ENCODE data around the gene OTOP2.
A peak's percentile ranks its signal among the peaks of the same experiment; 100 is the strongest.

The OTOP2 gene, protein sequence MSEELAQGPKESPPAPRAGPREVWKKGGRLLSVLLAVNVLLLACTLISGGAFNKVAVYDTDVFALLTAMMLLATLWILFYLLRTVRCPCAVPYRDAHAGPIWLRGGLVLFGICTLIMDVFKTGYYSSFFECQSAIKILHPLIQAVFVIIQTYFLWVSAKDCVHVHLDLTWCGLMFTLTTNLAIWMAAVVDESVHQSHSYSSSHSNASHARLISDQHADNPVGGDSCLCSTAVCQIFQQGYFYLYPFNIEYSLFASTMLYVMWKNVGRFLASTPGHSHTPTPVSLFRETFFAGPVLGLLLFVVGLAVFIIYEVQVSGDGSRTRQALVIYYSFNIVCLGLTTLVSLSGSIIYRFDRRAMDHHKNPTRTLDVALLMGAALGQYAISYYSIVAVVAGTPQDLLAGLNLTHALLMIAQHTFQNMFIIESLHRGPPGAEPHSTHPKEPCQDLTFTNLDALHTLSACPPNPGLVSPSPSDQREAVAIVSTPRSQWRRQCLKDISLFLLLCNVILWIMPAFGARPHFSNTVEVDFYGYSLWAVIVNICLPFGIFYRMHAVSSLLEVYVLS

DNA sequence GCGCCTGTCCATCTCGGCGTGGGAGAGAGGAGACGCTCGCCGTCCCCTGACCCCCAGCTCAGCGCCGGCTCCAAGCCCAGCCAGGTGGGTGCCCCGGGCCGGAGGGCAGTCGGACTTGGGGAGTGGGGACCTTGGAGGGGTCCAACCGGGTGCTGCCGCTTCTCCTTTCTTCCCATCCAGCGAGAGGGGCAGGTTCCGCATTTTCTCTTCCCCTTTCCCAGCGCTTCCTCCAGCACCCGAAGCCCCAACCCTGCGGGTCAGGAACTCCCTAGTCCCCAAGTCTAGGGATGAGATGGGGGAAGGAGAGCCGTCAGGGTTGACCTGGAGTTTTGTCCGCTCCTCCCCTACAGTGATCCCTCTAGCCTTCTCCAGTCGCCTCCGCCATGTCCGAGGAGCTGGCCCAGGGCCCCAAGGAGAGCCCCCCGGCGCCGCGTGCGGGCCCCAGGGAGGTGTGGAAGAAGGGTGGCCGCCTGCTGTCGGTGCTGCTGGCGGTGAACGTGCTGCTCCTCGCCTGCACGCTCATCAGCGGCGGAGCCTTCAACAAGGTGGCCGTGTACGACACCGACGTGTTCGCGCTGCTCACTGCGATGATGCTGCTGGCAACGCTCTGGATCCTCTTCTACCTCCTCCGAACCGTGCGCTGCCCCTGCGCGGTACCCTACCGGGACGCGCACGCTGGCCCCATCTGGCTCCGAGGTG lies at the start of gene OTOP2:
TSS of gene OTOP2 (plus strand) at position 24 of the 699 bp plus-strand sequence. CDS start at position 384, 360 bp downstream.
- no peak within 1 kb of the TSS for H2AFZ ChIP-seq (ENCODE audit: low read depth, low read length, severe bottlenecking)
- no peaks in the 10 kb centered on the region for H3K36me3 ChIP-seq (ENCODE audit: low read length)
- H3K9ac ChIP-seq (ENCODE audit: low read length), result no peak within 1 kb of the TSS
- H3K4me3 ChIP-seq (ENCODE audit: insufficient read depth, low read length, poor library complexity, severe bottlenecking), result no peak within 1 kb of the TSS
- H4K20me1 ChIP-seq (ENCODE audit: low read depth, low read length), result no peaks in the 10 kb centered on the region
- H3K9me3 ChIP-seq (ENCODE audit: insufficient read depth, low read length), result no peaks in the 10 kb centered on the region
- H3F3A ChIP-seq (ENCODE audit: insufficient read depth), result no peaks in the 10 kb centered on the region
- H3K4me2 ChIP-seq (ENCODE audit: low read depth, low read length, poor library complexity, severe bottlenecking), result no peak within 1 kb of the TSS
- H3K27ac ChIP-seq (ENCODE audit: low read depth, low read length), result no peak within 1 kb of the TSS
- H3K9me2 ChIP-seq (replicated peaks; ENCODE audit: insufficient read depth, low read length), result no peaks in the 10 kb centered on the region
- TF ChIP-seq, protein P1, sequence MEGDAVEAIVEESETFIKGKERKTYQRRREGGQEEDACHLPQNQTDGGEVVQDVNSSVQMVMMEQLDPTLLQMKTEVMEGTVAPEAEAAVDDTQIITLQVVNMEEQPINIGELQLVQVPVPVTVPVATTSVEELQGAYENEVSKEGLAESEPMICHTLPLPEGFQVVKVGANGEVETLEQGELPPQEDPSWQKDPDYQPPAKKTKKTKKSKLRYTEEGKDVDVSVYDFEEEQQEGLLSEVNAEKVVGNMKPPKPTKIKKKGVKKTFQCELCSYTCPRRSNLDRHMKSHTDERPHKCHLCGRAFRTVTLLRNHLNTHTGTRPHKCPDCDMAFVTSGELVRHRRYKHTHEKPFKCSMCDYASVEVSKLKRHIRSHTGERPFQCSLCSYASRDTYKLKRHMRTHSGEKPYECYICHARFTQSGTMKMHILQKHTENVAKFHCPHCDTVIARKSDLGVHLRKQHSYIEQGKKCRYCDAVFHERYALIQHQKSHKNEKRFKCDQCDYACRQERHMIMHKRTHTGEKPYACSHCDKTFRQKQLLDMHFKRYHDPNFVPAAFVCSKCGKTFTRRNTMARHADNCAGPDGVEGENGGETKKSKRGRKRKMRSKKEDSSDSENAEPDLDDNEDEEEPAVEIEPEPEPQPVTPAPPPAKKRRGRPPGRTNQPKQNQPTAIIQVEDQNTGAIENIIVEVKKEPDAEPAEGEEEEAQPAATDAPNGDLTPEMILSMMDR (IDR thresholded peaks at IDR 0.05; ENCODE audit: insufficient read depth, low read length, poor library complexity, severe bottlenecking), result no peak
- no peak for TF ChIP-seq EZH2phosphoT487 (conservative IDR thresholded peaks at IDR 0.05; ENCODE audit: low read length)
- H3K27me3 ChIP-seq (ENCODE audit: low read length), result no peaks in the 10 kb centered on the region
- no peaks in the 10 kb centered on the region for H3K79me2 ChIP-seq (ENCODE audit: insufficient read depth, low read length)

DNA sequence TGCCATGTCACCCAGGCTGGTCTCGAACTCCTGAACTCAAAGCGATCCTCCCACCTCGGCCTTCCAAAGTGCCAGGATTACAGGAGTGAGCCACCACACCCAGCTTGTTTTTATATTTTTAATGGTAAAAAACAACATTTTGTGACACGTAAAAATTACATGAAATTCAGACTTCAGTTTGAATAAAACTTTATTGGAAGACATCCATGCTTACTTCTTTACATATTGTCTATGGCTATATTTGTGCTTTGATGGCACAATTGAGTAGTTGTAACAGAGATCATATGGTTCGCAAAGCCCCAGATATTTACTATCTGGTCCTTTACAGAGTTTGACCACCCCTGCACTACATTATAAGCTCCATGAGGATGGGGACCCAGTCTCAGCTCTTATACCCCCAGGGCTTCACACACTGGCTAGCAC lies 49.4 kb upstream of the OTOP2 start:
- Histone ChIP-seq H3K4me3 (ENCODE audit: insufficient read depth, low read length, poor library complexity, severe bottlenecking) (no peak overlapping the region), H3F3A (ENCODE audit: insufficient read depth) (no peaks in the 10 kb centered on the region; the same call in 1 of the 2 replicates), H3K9me3 (ENCODE audit: insufficient read depth, low read length) (no peaks in the 10 kb centered on the region), H3K27me3 (ENCODE audit: low read length) (no peaks in the 10 kb centered on the region), H3K4me2 (ENCODE audit: low read depth, low read length, poor library complexity, severe bottlenecking) (no peak overlapping the region), H3K27ac (ENCODE audit: low read depth, low read length) (no peak overlapping the region), H3K9ac (ENCODE audit: low read length) (peak overlapping the region; percentile 88; the same call in 1 of the 2 replicates), H3K36me3 (ENCODE audit: low read length) (no peaks in the 10 kb centered on the region), H3K9me2 (replicated peaks; ENCODE audit: insufficient read depth, low read length) (no peaks in the 10 kb centered on the region), H4K20me1 (ENCODE audit: low read depth, low read length) (no peaks in the 10 kb centered on the region), H3K79me2 (ENCODE audit: insufficient read depth, low read length) (no peaks in the 10 kb centered on the region), H2AFZ (ENCODE audit: low read depth, low read length, severe bottlenecking) (no peak overlapping the region)
- no peak for TF ChIP-seq EZH2phosphoT487 (conservative IDR thresholded peaks at IDR 0.05; ENCODE audit: low read length)
- TF ChIP-seq, protein P1 (IDR thresholded peaks at IDR 0.05; ENCODE audit: insufficient read depth, low read length, poor library complexity, severe bottlenecking), result no peak

DNA sequence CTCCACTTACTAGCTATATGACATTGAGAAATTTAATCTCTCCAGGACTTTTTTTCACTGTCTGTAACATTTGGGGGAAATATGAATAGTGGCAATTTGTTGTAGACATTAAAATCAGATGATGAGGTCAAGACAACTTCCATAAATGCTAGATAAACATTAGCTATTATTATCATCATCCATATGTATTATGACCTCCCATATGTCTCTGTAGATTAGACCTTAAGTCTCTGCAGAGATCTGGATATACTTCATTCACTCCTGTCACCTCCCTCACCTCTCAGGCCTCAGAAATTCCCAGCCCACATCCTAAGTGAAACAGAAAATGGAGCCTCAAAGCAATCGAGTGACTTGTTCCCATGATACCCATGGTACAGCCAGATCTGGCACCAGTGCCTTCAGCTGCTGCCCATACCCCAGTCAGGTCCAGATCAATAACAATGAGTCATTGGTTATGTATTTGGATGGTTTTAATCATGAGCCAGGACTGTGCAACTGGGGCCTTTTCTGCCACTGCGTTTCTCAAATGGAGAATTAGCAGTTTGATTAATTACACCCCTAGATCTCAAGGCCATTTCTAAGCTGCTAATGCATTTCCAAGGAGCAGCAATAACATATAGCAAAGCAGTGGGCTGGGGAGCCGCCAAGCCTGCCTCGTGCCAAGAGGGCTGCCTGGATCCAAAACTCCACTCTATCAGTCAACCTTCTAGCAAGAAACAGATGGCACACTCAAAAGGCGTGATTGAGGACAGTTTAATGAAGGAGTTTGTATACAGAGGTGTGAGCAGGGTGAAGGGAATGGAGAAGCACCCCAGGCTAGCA lies 48.7 kb upstream of the OTOP2 start:
- H3K4me2 ChIP-seq (ENCODE audit: low read depth, low read length, poor library complexity, severe bottlenecking), result no peak overlapping the region
- no peak overlapping the region for H2AFZ ChIP-seq (ENCODE audit: low read depth, low read length, severe bottlenecking)
- H3F3A ChIP-seq (ENCODE audit: insufficient read depth), result no peaks in the 10 kb centered on the region; the same call in 1 of the 2 replicates
- H3K36me3 ChIP-seq (ENCODE audit: low read length), result no peaks in the 10 kb centered on the region
- no peaks in the 10 kb centered on the region for H3K9me3 ChIP-seq (ENCODE audit: insufficient read depth, low read length)
- H3K27ac ChIP-seq (ENCODE audit: low read depth, low read length), result no peak overlapping the region
- no peaks in the 10 kb centered on the region for H3K79me2 ChIP-seq (ENCODE audit: insufficient read depth, low read length)
- no peak overlapping the region for H3K9ac ChIP-seq (ENCODE audit: low read length)
- no peak overlapping the region for H3K4me3 ChIP-seq (ENCODE audit: insufficient read depth, low read length, poor library complexity, severe bottlenecking)
- H4K20me1 ChIP-seq (ENCODE audit: low read depth, low read length), result no peaks in the 10 kb centered on the region
- H3K9me2 ChIP-seq (replicated peaks; ENCODE audit: insufficient read depth, low read length), result no peaks in the 10 kb centered on the region
- no peaks in the 10 kb centered on the region for H3K27me3 ChIP-seq (ENCODE audit: low read length)
- TF ChIP-seq, protein P1 (IDR thresholded peaks at IDR 0.05; ENCODE audit: insufficient read depth, low read length, poor library complexity, severe bottlenecking), result no peak
- no peak for TF ChIP-seq EZH2phosphoT487 (conservative IDR thresholded peaks at IDR 0.05; ENCODE audit: low read length)

Data from SU-DHL-6 (cell line).